ENCODE measurements around the gene CCNT2.

DNA sequence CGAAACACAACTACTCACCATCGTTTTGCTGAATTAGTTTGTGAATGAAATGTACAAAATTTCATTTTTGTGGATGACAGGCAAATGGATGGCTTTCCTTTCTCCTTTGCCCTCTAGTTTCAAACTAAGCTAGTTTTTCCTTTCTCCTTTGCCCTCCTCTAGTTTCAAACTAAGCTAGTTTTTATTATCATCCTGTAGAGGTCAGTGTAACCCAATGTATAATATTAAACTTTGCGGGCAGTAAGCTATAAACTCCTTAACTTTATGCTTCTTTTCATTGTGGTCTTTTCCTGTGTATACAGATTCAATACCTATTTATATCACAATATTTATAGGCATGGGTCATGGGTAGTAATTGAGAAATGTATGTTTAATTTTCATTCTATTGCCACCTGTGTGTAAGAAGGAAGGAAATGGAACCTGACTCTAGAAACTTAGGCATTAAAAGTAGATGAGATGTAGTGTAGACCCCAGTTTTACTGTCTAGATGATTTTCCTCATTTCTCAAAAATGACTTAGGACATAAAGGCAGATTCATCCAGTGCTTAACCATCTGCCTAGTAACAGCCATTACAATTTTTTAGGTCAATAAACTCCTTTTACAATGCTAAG lies 70.5 kb downstream of the CCNT2 start:
- TF ChIP-seq, protein P1, sequence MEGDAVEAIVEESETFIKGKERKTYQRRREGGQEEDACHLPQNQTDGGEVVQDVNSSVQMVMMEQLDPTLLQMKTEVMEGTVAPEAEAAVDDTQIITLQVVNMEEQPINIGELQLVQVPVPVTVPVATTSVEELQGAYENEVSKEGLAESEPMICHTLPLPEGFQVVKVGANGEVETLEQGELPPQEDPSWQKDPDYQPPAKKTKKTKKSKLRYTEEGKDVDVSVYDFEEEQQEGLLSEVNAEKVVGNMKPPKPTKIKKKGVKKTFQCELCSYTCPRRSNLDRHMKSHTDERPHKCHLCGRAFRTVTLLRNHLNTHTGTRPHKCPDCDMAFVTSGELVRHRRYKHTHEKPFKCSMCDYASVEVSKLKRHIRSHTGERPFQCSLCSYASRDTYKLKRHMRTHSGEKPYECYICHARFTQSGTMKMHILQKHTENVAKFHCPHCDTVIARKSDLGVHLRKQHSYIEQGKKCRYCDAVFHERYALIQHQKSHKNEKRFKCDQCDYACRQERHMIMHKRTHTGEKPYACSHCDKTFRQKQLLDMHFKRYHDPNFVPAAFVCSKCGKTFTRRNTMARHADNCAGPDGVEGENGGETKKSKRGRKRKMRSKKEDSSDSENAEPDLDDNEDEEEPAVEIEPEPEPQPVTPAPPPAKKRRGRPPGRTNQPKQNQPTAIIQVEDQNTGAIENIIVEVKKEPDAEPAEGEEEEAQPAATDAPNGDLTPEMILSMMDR (IDR thresholded peaks at IDR 0.05): peak in 4 of 6 experiments; percentile 23 to 57 (median 50)
- no peak for TF ChIP-seq POLR2A (IDR thresholded peaks at IDR 0.05)

Measured in Peyer's patch (tissue), 4 donors.